Uterus (tissue), 4 donors: ENCODE data around the gene COL4A6. TPM values are rescaled to one million over a fixed set of nuclear protein-coding genes. Genes with fewer than 3 reads are reported as not detected.
A peak's percentile ranks its signal among the peaks of the same experiment; 100 is the strongest.
"Not testable (repeated sequence)": the region's sequence is repeated elsewhere in the genome, so short reads cannot be mapped to it uniquely, and the experiment has no call there.

Experiments
- DNase-seq, 2 donors: peaks; one replicate each; pipeline ENCODE4 v3.0.0-alpha.2; 2019 to 2020
- H3K27ac ChIP-seq, 2 donors: fragments of 200-600 bp; sonication (generic); 1 replicate in 1 of 2; 2 replicates in 1 of 2; pipeline ENCODE4 v1.5.1; 2016 to 2018
- H3K27me3 ChIP-seq, 2 donors: fragments of 200-600 bp; sonication (generic); one replicate each; pipeline ENCODE4 v1.5.1; 2018 to 2019; ENCODE audit warnings: control low read depth in 1 of 2
- H3K36me3 ChIP-seq, 2 donors: fragments of 200-600 bp; sonication (generic); one replicate each; pipeline ENCODE4 v1.5.1; 2019; ENCODE audit warnings: control low read depth in 1 of 2
- H3K4me1 ChIP-seq, 2 donors: fragments of 200-600 bp; sonication (generic); one replicate each; pipeline ENCODE4 v1.5.1; 2018 to 2019; ENCODE audit warnings: control low read depth in 1 of 2
- H3K4me3 ChIP-seq, 2 donors: fragments of 200-600 bp; sonication (generic); 1 replicate in 1 of 2; 2 replicates in 1 of 2; pipeline ENCODE4 v1.5.1; 2018 to 2019; ENCODE audit warnings: mild to moderate bottlenecking in 1 of 2
- H3K9me3 ChIP-seq, 2 donors: fragments of 200-600 bp; sonication (generic); one replicate each; pipeline ENCODE4 v1.5.1; 2019; ENCODE audit warnings: control low read depth in 1 of 2
- POLR2A ChIP-seq, 2 donors: fragments of 450-650 bp; IDR thresholded peaks; one replicate each; pipeline ENCODE4 v1.6.1; 2016; ENCODE audit warnings: antibody characterized with exemption in 2 of 2, mild to moderate bottlenecking in 1 of 2, moderate library complexity in 1 of 2
- intact Hi-C: fragments of 100-400 bp; cut with DNase I; formaldehyde crosslinking; loops from one replicate; pipeline ENCODE4 v1.15.1; 2023; ENCODE audit warnings: low total_unique reads
- total RNA-seq, 4 donors: library from RNA; depleted of rRNA in 3 of 4; stranded (reverse); fragments of >200 nt in 3 of 4; gene quantifications; one replicate each; pipeline versions ENCODE4 v1.1.0 to v1.2.4, GENCODE V29; 2014 to 2023
- TF ChIP-seq, protein P1 (sequence below), 4 experiments: fragments of 200-600 bp in 2 of 4; fragments of 450-650 bp in 2 of 4; sonication (generic) in 2 of 4; IDR thresholded peaks; one replicate each; pipeline ENCODE4 v1.5.1; 2016 to 2019; ENCODE audit warnings: antibody characterized with exemption in 4 of 4, mild to moderate bottlenecking in 2 of 4, moderate library complexity in 1 of 4
- donor health status: DM: yes; HTN: yes; CAD: no.

COL4A6 gene
- 100 to 1,000 TPM in 1 of 4 donors, 10 to 100 TPM in 2, under 1 TPM in 1; 0.88 to 113 (median 42.9) TPM for total RNA-seq

GRCh38 chrX:108438110-108438623 is at the start of gene COL4A6:
TSS of gene COL4A6 (minus strand) at chrX:108438422. CDS start at chrX:108438196, 226 bp downstream.
- H3K27ac ChIP-seq, result peak within 1 kb of the TSS; percentile 79 to 85
- TF ChIP-seq, protein P1, sequence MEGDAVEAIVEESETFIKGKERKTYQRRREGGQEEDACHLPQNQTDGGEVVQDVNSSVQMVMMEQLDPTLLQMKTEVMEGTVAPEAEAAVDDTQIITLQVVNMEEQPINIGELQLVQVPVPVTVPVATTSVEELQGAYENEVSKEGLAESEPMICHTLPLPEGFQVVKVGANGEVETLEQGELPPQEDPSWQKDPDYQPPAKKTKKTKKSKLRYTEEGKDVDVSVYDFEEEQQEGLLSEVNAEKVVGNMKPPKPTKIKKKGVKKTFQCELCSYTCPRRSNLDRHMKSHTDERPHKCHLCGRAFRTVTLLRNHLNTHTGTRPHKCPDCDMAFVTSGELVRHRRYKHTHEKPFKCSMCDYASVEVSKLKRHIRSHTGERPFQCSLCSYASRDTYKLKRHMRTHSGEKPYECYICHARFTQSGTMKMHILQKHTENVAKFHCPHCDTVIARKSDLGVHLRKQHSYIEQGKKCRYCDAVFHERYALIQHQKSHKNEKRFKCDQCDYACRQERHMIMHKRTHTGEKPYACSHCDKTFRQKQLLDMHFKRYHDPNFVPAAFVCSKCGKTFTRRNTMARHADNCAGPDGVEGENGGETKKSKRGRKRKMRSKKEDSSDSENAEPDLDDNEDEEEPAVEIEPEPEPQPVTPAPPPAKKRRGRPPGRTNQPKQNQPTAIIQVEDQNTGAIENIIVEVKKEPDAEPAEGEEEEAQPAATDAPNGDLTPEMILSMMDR (IDR thresholded peaks at IDR 0.05), result no peak
- TF ChIP-seq POLR2A (IDR thresholded peaks at IDR 0.05), result no peak
- H3K4me1 ChIP-seq, result no peaks in the 10 kb centered on the region
- no peaks in the 10 kb centered on the region for H3K9me3 ChIP-seq
- H3K27me3 ChIP-seq, result peaks cover 0 to 6% of the 10 kb centered on the region in 2 donors
- peak; percentile 22 to 41 for DNase-seq
- no peaks in the 10 kb centered on the region for H3K36me3 ChIP-seq
- intact Hi-C loops, result no loop called here
- peak within 1 kb of the TSS; percentile 49 to 50 for H3K4me3 ChIP-seq

- H3K36me3 ChIP-seq, result no peaks in the 10 kb centered on the region
- intact Hi-C loops, result no loop called here
- H3K9me3 ChIP-seq, result no peaks in the 10 kb centered on the region
Observed at GRCh38 chrX:108485960-108486359, 47.7 kb upstream of the COL4A6 start.

GRCh38 chrX:108484251-108484650 is 46.0 kb upstream of the COL4A6 start:
- TF ChIP-seq, protein P1 (IDR thresholded peaks at IDR 0.05), result no peak
- Histone ChIP-seq H3K4me1 (no peaks in the 10 kb centered on the region), H3K36me3 (no peaks in the 10 kb centered on the region), H3K4me3 (no peak overlapping the region), H3K27ac (no peak overlapping the region), H3K9me3 (no peaks in the 10 kb centered on the region), H3K27me3 (no peaks in the 10 kb centered on the region)
- intact Hi-C loops, result no loop called here
- DNase-seq, result no peak

More at GRCh38 chrX:108485960-108486359, 47.7 kb upstream of the COL4A6 start:
- DNase-seq, result no peak
- Histone ChIP-seq H3K4me1 (no peaks in the 10 kb centered on the region), H3K4me3 (no peak overlapping the region), H3K27ac (no peak overlapping the region), H3K27me3 (no peaks in the 10 kb centered on the region)
- TF ChIP-seq POLR2A (IDR thresholded peaks at IDR 0.05), result no peak
- TF ChIP-seq, protein P1 (IDR thresholded peaks at IDR 0.05), result no peak

DNA sequence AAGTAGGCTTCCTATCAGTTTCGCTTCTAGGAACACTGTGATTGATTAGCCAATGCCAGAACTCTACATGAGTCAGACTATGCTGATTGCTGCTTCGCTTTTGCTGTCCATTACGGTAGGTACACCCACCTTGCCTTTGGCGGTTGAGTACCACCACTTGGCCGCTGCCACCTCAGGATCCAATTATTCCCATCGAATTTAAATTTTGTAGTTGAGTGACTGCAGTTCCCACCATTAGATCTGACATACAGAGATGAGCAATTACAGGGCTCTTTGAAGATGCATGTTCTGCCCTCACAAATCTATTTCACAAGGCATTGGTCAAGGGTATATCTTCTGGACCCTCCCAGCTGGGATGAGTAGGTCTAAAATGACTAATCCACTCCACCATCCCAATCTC is 43.3 kb upstream of the COL4A6 start:
- intact Hi-C loops, DNase-seq, H3K36me3 ChIP-seq: not testable (repeated sequence)

GRCh38 chrX:108473979-108474378 is 35.8 kb upstream of the COL4A6 start:
- TF ChIP-seq, protein P1 (IDR thresholded peaks at IDR 0.05), result no peak
- DNase-seq, result no peak
- Histone ChIP-seq H3K4me1 (no peaks in the 10 kb centered on the region), H3K9me3 (no peaks in the 10 kb centered on the region), H3K27me3 (no peaks in the 10 kb centered on the region), H3K36me3 (no peaks in the 10 kb centered on the region), H3K4me3 (no peak overlapping the region), H3K27ac (no peak overlapping the region)
- intact Hi-C loops, result no loop called here

More for the DNA sequence above, 43.3 kb upstream of the COL4A6 start:
- H3K27me3 ChIP-seq, H3K27ac ChIP-seq, H3K9me3 ChIP-seq, H3K4me3 ChIP-seq, H3K4me1 ChIP-seq: not testable (repeated sequence)

DNA sequence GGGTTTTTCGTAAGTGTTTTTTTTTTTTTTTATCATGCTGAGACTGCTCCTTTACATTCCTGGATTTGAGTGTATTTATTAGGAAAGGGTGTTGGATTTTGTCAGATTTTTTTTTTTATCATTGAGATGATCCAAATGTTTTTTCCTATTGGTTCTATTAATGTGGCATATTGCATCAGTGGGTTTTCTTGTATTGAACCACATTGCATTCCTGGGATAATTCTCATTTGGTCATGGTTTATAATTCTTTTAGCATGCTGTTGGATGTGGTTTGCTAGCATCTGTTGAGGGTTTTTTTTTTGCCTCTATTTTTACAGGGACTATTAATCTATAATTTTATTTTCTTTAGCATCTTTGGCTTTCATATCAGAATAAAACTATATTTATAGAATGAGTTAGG is 30.3 kb upstream of the COL4A6 start:
- H3K27ac ChIP-seq, result no peak overlapping the region
- H3K9me3 ChIP-seq, result no peaks in the 10 kb centered on the region
- H3K36me3 ChIP-seq, result peaks cover 0 to 4% of the 10 kb centered on the region in 2 donors
- no peak for DNase-seq
- no peaks in the 10 kb centered on the region for H3K4me1 ChIP-seq
- no peaks in the 10 kb centered on the region for H3K27me3 ChIP-seq
- TF ChIP-seq, protein P1 (IDR thresholded peaks at IDR 0.05), result no peak
- no peak for TF ChIP-seq POLR2A (IDR thresholded peaks at IDR 0.05)
- no peak overlapping the region for H3K4me3 ChIP-seq
- intact Hi-C loops, result no loop called here
